ENCODE data around the gene LITAFD.

DNA sequence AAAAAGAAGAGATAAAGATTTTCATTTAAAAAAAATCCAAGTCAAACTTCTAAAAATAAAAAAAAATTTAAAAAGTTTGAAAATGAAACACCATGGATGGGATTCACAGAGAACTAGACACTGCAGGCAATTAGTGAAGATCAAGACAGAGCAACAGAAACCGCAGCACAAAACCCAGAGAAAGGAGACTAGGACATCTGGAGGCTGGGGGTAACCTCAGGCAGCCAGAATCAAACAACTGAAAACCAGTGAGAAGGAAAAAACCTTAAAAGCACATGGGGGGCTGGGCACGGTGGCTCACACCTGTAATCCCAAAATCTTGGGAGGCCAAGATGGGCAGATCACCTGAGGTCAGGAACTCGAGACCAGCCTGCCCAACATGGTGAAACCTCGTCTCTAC, 30.6 kb downstream of the LITAFD start:
- no peak for TF ChIP-seq POLR2A (IDR thresholded peaks at IDR 0.05)
- TF ChIP-seq, protein P1, sequence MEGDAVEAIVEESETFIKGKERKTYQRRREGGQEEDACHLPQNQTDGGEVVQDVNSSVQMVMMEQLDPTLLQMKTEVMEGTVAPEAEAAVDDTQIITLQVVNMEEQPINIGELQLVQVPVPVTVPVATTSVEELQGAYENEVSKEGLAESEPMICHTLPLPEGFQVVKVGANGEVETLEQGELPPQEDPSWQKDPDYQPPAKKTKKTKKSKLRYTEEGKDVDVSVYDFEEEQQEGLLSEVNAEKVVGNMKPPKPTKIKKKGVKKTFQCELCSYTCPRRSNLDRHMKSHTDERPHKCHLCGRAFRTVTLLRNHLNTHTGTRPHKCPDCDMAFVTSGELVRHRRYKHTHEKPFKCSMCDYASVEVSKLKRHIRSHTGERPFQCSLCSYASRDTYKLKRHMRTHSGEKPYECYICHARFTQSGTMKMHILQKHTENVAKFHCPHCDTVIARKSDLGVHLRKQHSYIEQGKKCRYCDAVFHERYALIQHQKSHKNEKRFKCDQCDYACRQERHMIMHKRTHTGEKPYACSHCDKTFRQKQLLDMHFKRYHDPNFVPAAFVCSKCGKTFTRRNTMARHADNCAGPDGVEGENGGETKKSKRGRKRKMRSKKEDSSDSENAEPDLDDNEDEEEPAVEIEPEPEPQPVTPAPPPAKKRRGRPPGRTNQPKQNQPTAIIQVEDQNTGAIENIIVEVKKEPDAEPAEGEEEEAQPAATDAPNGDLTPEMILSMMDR (IDR thresholded peaks at IDR 0.05) = no peak

Data from testis (tissue), 2 donors.